GM18511 (cell line): ENCODE results near the gene KIF1A.
A peak's percentile ranks its signal among the peaks of the same experiment; 100 is the strongest.
"Not testable (repeated sequence)": the region's sequence is repeated elsewhere in the genome, so short reads cannot be mapped to it uniquely, and the experiment has no call there.

ENCODE experiments used
- ATAC-seq: cut with Tn5 transposase; IDR thresholded peaks from one replicate; pipeline ENCODE4 v1.9.1; 2021; ENCODE audit warnings: mild to moderate bottlenecking, moderate library complexity; ENCODE audit not compliant: unreplicated experiment

KIF1A gene

GRCh38 chr2:240846873-240847595, 27.0 kb upstream of the KIF1A start:
- no peak for ATAC-seq

GRCh38 chr2:240846309-240846708, 26.3 kb upstream of the KIF1A start:
- not testable (repeated sequence) for ATAC-seq

- no peak for ATAC-seq
Observed at GRCh38 chr2:240840435-240841060, 20.5 kb upstream of the KIF1A start.

GRCh38 chr2:240839152-240840143, 19.4 kb upstream of the KIF1A start:
- ATAC-seq: no peak

DNA sequence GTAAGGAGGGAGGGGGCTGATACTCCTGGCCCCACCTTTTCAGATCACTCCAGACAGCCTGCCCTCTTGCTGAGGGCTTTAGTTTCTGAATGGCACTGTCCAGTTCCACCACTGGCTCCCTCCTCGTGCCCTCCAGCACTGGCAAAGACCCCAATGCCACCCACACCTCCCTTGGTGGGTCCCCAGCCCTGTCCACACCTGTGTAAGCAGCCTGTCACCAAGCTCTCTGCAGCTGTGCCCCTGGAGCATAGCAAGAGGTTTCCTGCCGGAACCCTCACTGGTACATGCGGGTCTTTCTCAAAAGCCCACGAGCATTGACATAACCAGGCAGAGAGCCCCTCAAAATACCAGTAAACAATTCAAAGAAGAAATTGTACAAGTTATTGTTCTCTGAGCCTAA, 17.6 kb upstream of the KIF1A start:
- ATAC-seq: no peak

GRCh38 chr2:240836781-240837467, 16.9 kb upstream of the KIF1A start:
- ATAC-seq: no peak

GRCh38 chr2:240835528-240835927, 15.5 kb upstream of the KIF1A start:
- ATAC-seq: no peak

- no peak for ATAC-seq
Observed at GRCh38 chr2:240834377-240834975, 14.5 kb upstream of the KIF1A start.

DNA sequence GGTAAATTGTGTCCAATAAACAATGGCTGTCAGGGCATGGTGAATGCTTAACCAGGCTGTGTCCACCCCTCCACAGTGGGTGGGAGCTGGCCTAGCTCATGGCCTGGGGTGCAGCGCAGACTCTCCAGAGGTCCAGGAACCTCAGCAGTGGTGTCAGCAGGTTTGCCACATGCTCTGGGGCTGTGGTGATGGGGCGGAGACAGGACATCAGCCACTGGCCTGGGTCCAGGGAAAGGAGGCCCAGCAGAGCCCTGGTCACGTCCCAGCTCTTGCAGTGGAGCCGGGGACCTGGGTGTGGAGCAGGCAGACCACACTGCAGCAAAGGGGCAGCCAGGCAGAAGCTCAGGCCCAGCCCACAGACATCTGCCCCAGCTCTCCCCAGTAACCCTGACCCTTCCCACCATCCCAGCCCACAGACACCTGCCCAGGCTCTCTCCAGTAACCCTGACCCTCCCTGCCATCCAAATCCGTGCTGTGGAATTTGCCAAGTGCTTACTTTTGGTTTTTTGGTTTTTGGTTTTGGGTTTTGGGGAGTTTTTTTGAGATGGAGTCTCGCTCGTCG, 13.8 kb upstream of the KIF1A start:
- no peak for ATAC-seq

GRCh38 chr2:240832921-240833494, 13.0 kb upstream of the KIF1A start:
- no peak for ATAC-seq

- ATAC-seq: peak; percentile 91
Observed at GRCh38 chr2:240832205-240832727, 12.2 kb upstream of the KIF1A start.

DNA sequence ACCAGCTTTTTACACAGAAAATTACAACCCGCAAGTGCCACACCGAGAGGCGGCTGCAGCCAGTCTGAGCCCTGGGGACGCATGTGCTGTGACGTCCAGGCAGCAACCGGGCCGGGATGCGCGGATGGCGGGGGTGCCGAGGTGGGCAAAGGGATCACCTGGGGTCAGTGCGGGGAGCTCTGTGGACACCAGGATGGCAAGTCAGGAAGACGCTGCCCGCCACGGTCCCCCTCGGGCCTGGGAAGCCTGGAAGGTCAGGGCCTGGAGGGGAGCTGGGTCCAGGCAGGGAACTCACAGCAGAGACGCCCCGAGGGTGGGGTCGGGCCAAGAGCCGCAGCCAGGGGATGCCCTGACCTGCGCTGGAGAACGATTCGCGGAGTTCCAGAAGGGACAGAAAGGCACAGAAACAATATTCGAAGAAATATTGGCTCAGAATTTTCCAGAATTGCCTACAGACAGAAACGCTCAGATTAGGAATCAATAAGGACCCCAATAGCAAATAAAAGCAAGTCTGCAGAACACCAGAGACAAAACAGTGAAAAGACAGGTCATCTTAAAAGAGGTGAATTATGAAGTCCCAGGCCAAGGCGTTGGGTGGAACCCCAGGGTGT, 11.7 kb upstream of the KIF1A start:
- ATAC-seq: no peak

DNA sequence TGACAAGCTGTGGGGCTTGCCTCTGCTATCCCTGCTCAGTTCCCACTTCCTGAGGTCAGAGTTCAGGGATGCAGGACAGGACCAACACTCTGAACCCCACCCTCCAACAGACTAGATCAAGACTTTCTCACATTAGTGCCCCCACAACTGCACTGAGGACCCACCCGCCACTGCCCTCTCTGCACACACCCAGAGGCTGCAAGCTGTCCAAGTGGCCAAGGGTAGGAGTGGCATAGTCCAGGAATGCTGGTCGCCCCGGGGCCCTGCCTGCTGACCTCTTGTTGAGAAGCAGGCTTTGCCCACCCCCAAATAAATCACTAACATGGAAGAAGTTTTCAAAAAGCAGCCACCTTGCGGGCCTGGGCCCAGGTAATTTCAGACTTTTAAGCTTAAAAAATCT, 5.5 kb upstream of the KIF1A start:
- ATAC-seq: no peak

- ATAC-seq: no peak
Observed at GRCh38 chr2:240823449-240824336, 3.7 kb upstream of the KIF1A start.

DNA sequence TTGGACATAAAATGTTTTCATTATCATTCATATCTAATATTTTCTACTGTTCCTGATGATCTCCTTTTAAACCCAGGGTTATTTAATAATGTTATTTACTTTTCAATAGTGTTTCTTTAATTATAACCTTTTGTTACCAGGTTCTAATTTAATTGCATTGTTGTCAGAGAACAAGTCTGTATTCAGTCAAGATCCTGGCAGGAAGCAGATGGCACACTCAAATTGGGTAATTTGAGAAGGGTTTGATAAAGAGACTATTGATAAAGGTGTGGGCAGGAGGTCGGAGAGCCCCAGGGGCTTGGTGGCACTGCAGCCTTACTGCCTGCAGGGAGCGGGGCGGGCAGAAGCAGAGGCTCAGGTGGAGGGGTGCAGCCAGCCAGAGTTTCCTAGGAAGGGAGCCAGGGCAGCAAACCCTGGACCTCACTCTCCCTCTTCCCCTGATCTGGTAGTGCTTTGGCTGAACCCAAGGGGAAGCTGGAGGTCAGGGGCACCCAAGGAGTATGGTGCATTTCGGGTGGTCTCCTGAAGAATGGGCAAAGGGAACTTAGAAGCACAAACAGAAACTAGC, 2.3 kb upstream of the KIF1A start:
- ATAC-seq: no peak

DNA sequence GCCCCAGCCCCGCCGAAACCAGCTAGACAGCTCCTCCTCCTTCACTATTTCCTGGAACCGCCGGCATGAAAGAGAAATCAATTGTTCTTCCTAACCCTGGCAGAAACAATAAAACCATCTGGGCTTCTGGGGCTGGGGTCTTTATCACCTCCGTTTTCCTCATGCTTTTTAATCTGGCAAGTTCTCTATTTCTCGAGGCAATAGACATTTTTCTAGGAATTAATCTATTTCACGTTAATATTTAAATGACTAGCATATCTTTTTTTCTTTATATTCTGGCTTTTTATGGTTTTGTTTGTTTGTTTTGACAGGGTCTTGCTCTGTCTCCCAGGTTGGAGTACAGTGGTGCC, 1.4 kb upstream of the KIF1A start:
- no peak for ATAC-seq

DNA sequence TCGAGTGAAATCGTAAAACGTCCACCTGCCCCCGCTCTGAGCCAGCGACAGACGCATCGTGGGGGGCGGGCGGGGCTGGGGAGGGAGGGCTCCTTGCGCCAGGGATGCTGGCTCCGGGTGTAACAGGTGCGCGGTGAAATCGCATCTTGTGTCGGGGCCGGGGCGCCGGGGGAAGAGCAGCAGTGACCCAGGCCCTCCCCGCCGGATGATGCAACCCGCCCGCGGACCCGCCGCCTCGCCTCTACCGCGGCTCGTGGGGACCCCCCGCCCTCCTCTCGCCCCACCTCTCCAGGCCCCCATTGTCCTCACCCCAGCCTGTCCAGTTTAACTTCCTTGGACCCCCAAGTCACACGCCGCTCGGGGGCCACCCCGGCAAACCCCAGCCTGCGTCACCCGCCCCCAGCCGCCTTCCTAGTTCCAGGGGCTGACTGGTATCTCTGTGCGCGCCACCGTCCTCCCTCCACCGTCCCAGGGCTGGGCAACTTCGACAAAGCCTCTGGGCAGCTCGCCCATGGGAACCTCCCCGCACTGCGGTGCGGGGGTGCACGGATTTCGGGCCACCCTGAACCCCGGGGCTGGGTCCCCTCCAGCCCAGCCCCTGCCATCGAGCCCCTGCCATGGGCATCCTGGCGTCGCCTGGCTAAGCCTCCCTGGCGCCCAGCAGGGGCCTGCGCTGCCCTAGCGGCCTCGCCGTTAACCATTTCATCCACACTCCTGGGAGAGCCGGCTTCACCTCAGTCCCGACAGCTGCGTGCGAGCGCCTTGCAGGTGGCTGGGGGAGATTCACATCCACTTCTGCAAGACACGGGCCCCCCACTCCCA, 799 bp upstream of the KIF1A start:
- ATAC-seq: no peak
